Loucy (cell line): ENCODE measurements around the gene ACOXL.

ENCODE experiments used
- CTCF ChIP-seq: fragments of 200-600 bp; sonication (generic); conservative IDR thresholded peaks from 2 replicates; pipeline ENCODE4 v1.5.1; 2014; ENCODE audit warnings: mild to moderate bottlenecking, antibody characterized with exemption, low read length
- EZH2phosphoT487 ChIP-seq: fragments of 200-600 bp; IDR thresholded peaks from 2 replicates; pipeline ENCODE4 v1.6.1; 2018; ENCODE audit warnings: antibody characterized with exemption, mild to moderate bottlenecking, moderate library complexity, borderline replicate concordance

- no peak for TF ChIP-seq CTCF
- TF ChIP-seq EZH2phosphoT487, result no peak
Observed at GRCh38 chr2:110847651-110848050, 115.3 kb downstream of the ACOXL start.
